ENCODE measurements around the gene SMIM32.

SMIM32 gene

DNA sequence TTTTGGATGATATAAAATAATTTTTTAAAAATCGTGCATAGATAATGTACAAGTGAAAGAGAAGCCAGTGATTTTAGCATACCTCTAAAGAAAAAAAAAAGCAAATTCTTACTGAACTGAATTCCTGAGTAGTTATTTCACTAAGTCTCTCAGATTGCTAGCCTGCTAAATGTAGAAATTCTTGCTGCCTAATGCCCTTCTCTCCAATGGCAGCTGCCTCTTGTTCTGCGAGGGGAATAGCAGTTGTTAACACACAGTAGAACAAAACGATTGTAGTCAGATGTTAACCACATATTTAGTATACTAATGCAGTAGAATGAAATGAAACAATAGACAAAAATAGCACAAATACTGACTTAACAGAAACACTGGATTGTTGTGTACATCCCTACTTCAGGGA is 33.5 kb downstream of the SMIM32 start:
- no peak overlapping the region for H3K27ac ChIP-seq (ENCODE audit: low read length)
- no peaks in the 10 kb centered on the region for H3K9me3 ChIP-seq (ENCODE audit: control insufficient read depth, insufficient read depth, low read length)
- H3K4me3 ChIP-seq (ENCODE audit: low read length) = no peak overlapping the region
- no peaks in the 10 kb centered on the region for H3K4me1 ChIP-seq (ENCODE audit: control insufficient read depth, insufficient read depth, low read length)
- DNase-seq (ENCODE audit: low read depth, low spot score) = no peak
- H3K36me3 ChIP-seq (ENCODE audit: control insufficient read depth, insufficient read depth, low read length) = peaks cover 3% of the 10 kb centered on the region; the same call in 1 of the 2 replicates
- no peaks in the 10 kb centered on the region for H3K27me3 ChIP-seq (ENCODE audit: control insufficient read depth, insufficient read depth, low read length)
- no CpG with 5 or more reads among the region's 3 CpGs for WGBS (ENCODE audit: insufficient coverage, insufficient read length)

DNA sequence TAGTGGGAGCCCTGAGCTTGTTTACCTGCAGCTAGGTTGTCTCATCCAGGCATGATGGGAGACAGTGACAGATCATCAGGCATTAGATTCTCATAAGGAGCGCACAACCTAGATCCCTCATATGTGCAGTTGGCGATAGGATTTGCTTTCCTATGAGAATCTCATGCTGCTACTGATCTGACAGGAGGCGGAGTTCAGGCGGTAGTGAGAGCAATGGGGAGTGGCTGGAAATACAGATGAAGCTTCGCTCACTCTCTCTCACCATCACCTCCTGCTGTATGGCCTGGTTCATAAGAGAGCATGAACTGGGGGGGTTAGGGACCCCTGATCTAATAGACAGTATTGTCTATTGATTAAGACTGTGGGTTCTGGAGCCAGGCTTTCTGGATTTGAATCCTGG is 35.4 kb downstream of the SMIM32 start:
- Histone ChIP-seq H3K4me3 (ENCODE audit: low read length) (no peak overlapping the region), H3K27me3 (ENCODE audit: control insufficient read depth, insufficient read depth, low read length) (no peaks in the 10 kb centered on the region), H3K27ac (ENCODE audit: low read length) (no peak overlapping the region), H3K36me3 (ENCODE audit: control insufficient read depth, insufficient read depth, low read length) (peaks cover 6% of the 10 kb centered on the region; the same call in 1 of the 2 replicates), H3K4me1 (ENCODE audit: control insufficient read depth, insufficient read depth, low read length) (no peaks in the 10 kb centered on the region), H3K9me3 (ENCODE audit: control insufficient read depth, insufficient read depth, low read length) (no peaks in the 10 kb centered on the region)
- DNase-seq (ENCODE audit: low read depth, low spot score) = no peak
- no CpG with 5 or more reads among the region's 5 CpGs for WGBS (ENCODE audit: insufficient coverage, insufficient read length)

DNA sequence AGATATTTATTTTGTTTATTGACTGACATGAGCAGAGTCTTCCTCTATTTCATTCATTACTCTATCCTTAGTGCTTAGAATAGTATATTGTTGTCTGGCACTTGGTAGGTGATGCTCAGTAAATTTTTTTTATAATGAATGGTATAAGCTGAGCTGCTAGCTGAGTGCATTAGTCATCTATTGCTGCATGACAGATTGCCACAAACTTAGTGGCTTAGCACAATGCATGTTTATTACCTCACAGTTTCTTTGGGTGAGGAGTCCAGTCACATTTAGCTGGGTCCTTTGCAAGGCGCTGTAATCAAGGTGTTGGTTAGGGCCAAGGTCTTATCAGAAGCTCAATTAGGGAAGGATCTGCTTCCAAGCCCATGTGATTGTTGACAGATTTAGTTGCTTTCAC is 37.2 kb downstream of the SMIM32 start:
- no peaks in the 10 kb centered on the region for H3K27me3 ChIP-seq (ENCODE audit: control insufficient read depth, insufficient read depth, low read length)
- H3K4me3 ChIP-seq (ENCODE audit: low read length) = no peak overlapping the region
- H3K36me3 ChIP-seq (ENCODE audit: control insufficient read depth, insufficient read depth, low read length) = peaks cover 6% of the 10 kb centered on the region; the same call in 1 of the 2 replicates
- no peak overlapping the region for H3K27ac ChIP-seq (ENCODE audit: low read length)
- no peaks in the 10 kb centered on the region for H3K4me1 ChIP-seq (ENCODE audit: control insufficient read depth, insufficient read depth, low read length)
- no CpG with 5 or more reads among the region's 1 CpG for WGBS (ENCODE audit: insufficient coverage, insufficient read length)
- H3K9me3 ChIP-seq (ENCODE audit: control insufficient read depth, insufficient read depth, low read length) = no peaks in the 10 kb centered on the region
- DNase-seq (ENCODE audit: low read depth, low spot score) = no peak

DNA sequence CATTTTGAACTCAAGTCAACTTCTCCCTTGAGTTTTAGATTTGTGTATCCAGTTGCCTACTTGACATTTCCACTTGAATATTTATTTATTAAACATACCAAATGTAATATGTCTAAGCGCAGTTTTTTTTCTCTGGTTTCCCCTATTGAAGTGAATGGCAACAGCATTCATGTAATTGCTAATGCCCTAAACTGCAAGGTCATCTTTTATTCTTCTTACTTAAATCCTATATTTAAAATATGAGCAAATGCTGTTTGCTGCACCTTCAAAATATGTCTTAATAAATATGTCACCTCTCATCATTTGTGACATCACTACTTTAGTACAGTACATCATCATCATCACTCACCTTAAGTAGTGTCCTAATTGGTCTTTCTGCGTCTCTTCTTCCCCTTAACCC is 37.9 kb downstream of the SMIM32 start:
- Histone ChIP-seq H3K27me3 (ENCODE audit: control insufficient read depth, insufficient read depth, low read length) (no peaks in the 10 kb centered on the region), H3K27ac (ENCODE audit: low read length) (no peak overlapping the region), H3K4me1 (ENCODE audit: control insufficient read depth, insufficient read depth, low read length) (no peaks in the 10 kb centered on the region), H3K9me3 (ENCODE audit: control insufficient read depth, insufficient read depth, low read length) (no peaks in the 10 kb centered on the region), H3K36me3 (ENCODE audit: control insufficient read depth, insufficient read depth, low read length) (peaks cover 6% of the 10 kb centered on the region; the same call in 1 of the 2 replicates), H3K4me3 (ENCODE audit: low read length) (no peak overlapping the region)
- no peak for DNase-seq (ENCODE audit: low read depth, low spot score)
- WGBS (ENCODE audit: insufficient coverage, insufficient read length) = no CpG with 5 or more reads among the region's 2 CpGs

DNA sequence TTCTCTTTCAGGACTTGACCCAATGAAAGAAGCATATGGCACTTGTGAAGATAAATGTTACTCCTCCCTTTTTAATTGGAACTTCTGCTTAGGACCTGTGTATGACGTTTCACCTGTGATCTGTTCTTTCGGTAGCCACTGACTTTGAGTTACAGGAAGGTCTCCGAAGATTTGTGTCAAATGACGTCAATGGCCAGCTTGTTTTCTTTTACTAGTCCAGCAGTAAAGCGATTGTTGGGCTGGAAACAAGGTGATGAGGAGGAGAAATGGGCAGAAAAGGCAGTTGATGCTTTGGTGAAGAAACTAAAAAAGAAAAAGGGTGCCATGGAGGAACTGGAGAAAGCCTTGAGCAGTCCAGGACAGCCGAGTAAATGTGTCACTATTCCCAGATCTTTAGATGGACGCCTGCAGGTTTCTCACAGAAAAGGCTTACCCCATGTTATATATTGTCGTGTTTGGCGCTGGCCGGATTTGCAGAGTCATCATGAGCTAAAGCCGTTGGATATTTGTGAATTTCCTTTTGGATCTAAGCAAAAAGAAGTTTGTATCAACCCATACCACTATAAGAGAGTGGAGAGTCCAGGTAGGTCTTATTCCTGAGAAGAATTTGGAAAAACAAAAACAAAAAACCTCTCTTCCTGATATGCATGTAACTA is 39.3 kb downstream of the SMIM32 start:
- H3K9me3 ChIP-seq (ENCODE audit: control insufficient read depth, insufficient read depth, low read length) = no peaks in the 10 kb centered on the region
- WGBS (ENCODE audit: insufficient coverage, insufficient read length) = no CpG with 5 or more reads among the region's 11 CpGs
- no peak overlapping the region for H3K4me3 ChIP-seq (ENCODE audit: low read length)
- H3K36me3 ChIP-seq (ENCODE audit: control insufficient read depth, insufficient read depth, low read length) = peaks cover 6% of the 10 kb centered on the region; the same call in 1 of the 2 replicates
- no peaks in the 10 kb centered on the region for H3K27me3 ChIP-seq (ENCODE audit: control insufficient read depth, insufficient read depth, low read length)
- H3K27ac ChIP-seq (ENCODE audit: low read length) = no peak overlapping the region
- no peaks in the 10 kb centered on the region for H3K4me1 ChIP-seq (ENCODE audit: control insufficient read depth, insufficient read depth, low read length)
- DNase-seq (ENCODE audit: low read depth, low spot score) = no peak

DNA sequence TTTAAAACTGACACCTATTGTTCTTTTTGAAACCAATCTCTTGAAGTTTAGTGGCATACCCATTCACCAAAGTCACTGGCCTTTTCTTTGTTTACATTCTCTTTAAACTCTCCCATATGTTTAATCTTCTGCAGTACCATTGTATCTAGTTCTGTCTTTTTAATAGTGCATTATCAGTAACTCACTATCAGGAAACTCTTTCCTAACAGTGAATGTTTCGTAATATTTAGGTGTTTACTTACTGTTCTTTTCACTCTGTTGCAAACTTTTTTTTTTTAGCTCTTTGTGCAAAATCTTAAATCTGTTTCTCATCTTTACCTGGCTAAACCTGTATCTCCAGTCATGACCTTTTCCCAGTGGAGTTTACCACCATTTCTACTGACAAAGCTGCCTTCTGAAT is 43.1 kb downstream of the SMIM32 start:
- DNase-seq (ENCODE audit: low read depth, low spot score) = no peak
- Histone ChIP-seq H3K4me1 (ENCODE audit: control insufficient read depth, insufficient read depth, low read length) (no peaks in the 10 kb centered on the region), H3K27me3 (ENCODE audit: control insufficient read depth, insufficient read depth, low read length) (no peaks in the 10 kb centered on the region), H3K36me3 (ENCODE audit: control insufficient read depth, insufficient read depth, low read length) (peaks cover 3% of the 10 kb centered on the region; the same call in 1 of the 2 replicates), H3K27ac (ENCODE audit: low read length) (no peak overlapping the region), H3K9me3 (ENCODE audit: control insufficient read depth, insufficient read depth, low read length) (no peaks in the 10 kb centered on the region), H3K4me3 (ENCODE audit: low read length) (no peak overlapping the region)
- WGBS (ENCODE audit: insufficient coverage, insufficient read length) = no CpG with 5 or more reads among the region's 1 CpG

DNA sequence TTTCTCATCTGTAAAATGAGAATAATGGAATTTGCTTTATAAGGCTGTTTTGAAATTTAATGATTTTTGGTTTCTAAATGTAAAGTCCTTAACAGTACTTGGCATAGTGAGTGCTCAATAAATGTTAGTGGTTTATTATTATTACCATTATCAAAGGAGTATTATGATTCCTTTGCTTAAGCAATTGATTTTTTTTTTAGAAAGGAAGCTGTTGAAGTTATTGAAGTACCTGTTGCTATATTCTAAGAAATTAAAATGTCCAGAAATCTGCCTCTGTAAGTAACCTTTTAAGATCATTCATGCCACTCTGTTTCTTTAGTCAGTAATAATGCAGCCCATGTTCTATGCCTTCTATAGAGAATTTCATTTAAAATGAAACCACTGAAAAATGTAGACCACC is 45.3 kb downstream of the SMIM32 start:
- Histone ChIP-seq H3K36me3 (ENCODE audit: control insufficient read depth, insufficient read depth, low read length) (no peaks in the 10 kb centered on the region), H3K4me1 (ENCODE audit: control insufficient read depth, insufficient read depth, low read length) (no peaks in the 10 kb centered on the region), H3K4me3 (ENCODE audit: low read length) (no peak overlapping the region)

DNA sequence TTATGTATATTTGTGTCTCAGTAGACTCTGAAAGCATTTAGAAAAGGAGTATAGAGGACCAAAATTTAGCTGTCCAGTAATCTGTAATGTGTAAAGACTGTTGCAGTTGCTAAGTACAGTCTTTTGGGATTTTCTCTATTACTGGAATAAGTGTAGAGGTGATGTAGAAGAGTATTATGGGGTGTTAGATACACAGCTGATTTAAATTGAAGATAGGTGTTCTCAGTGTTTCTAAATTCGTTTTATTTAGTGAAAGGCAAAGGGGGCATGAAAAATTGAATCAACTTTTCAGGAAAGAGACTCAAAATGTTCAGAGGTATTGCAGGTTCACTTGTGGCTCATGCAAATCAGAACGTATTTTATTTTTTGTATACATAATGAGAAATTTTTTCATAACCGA is 46.8 kb downstream of the SMIM32 start:
- Histone ChIP-seq H3K4me3 (ENCODE audit: low read length) (no peak overlapping the region), H3K27me3 (ENCODE audit: control insufficient read depth, insufficient read depth, low read length) (no peaks in the 10 kb centered on the region), H3K27ac (ENCODE audit: low read length) (no peak overlapping the region), H3K9me3 (ENCODE audit: control insufficient read depth, insufficient read depth, low read length) (no peaks in the 10 kb centered on the region), H3K36me3 (ENCODE audit: control insufficient read depth, insufficient read depth, low read length) (no peaks in the 10 kb centered on the region), H3K4me1 (ENCODE audit: control insufficient read depth, insufficient read depth, low read length) (no peaks in the 10 kb centered on the region)
- 100% methylated on average over 1 of the region's 3 CpGs for WGBS (ENCODE audit: insufficient coverage, insufficient read length)
- no peak for DNase-seq (ENCODE audit: low read depth, low spot score)

More for the DNA sequence above, 45.3 kb downstream of the SMIM32 start:
- no peak overlapping the region for H3K27ac ChIP-seq (ENCODE audit: low read length)
- no peaks in the 10 kb centered on the region for H3K9me3 ChIP-seq (ENCODE audit: control insufficient read depth, insufficient read depth, low read length)
- DNase-seq (ENCODE audit: low read depth, low spot score) = no peak
- no peaks in the 10 kb centered on the region for H3K27me3 ChIP-seq (ENCODE audit: control insufficient read depth, insufficient read depth, low read length)

DNA sequence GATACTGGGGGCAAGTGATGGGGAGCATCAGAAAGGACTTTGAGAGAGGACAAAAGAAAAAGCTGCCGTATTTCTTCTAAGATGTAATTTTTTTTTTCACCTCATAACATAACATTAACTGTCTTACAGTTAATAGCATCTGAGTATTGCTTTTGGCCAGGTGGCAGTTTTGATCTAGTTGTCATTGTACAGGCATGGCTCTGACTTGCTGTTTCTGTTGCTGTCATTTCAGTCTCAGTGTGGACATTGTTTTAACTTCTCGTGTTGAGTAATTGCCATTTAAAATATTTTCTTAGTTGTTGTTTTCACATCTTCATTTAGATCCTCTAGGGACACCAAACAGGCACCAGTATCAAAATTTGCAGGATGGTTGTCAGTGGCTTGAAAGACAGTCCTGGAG is 47.9 kb downstream of the SMIM32 start:
- H3K4me1 ChIP-seq (ENCODE audit: control insufficient read depth, insufficient read depth, low read length) = no peaks in the 10 kb centered on the region
- no peak overlapping the region for H3K4me3 ChIP-seq (ENCODE audit: low read length)
- H3K27me3 ChIP-seq (ENCODE audit: control insufficient read depth, insufficient read depth, low read length) = no peaks in the 10 kb centered on the region
- no peaks in the 10 kb centered on the region for H3K9me3 ChIP-seq (ENCODE audit: control insufficient read depth, insufficient read depth, low read length)
- DNase-seq (ENCODE audit: low read depth, low spot score) = no peak
- no CpG with 5 or more reads among the region's 2 CpGs for WGBS (ENCODE audit: insufficient coverage, insufficient read length)
- no peaks in the 10 kb centered on the region for H3K36me3 ChIP-seq (ENCODE audit: control insufficient read depth, insufficient read depth, low read length)
- H3K27ac ChIP-seq (ENCODE audit: low read length) = no peak overlapping the region

DNA sequence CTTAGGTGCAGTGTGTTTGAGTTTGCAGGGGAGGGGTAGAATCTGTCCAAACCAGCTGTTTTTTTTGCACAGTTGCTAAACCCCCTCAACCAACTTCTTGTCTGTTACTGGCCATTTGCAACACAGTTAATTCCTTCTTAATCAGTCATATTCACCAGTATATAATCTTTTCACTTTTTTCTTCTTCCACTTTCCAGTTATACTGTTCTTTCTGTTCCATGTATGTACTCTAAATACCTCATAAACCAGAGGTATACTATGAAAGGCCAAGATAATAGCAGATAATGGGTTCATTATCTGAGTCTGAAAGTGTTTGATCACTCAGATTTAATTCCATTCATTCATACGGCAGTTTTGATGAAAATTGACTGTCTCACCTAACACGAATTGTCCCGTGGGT is 49.2 kb downstream of the SMIM32 start:
- no peak for DNase-seq (ENCODE audit: low read depth, low spot score)

DNA sequence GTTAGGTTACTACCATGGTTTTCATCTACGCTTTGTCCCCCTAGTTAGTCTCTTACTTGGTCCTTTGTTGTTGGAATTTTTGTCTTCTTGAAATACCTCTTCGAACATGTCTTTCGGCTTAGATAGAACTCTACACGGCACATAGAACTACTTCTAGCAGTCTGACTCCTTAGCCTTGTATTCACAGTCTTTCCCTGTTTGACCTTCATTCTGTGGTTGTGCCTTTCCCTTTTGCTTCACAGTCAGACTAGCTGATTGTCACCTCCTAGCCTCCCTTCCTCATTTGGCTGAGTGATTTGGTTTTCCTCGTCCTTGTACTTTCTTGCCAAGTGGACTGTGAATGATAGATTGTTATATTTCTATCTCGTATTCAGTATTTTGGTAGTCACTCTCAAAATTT is 49.6 kb downstream of the SMIM32 start:
- no peak overlapping the region for H3K4me3 ChIP-seq (ENCODE audit: low read length)
- H3K9me3 ChIP-seq (ENCODE audit: control insufficient read depth, insufficient read depth, low read length) = no peaks in the 10 kb centered on the region
- H3K27ac ChIP-seq (ENCODE audit: low read length) = no peak overlapping the region
- H3K36me3 ChIP-seq (ENCODE audit: control insufficient read depth, insufficient read depth, low read length) = no peaks in the 10 kb centered on the region
- DNase-seq (ENCODE audit: low read depth, low spot score) = no peak
- no peaks in the 10 kb centered on the region for H3K4me1 ChIP-seq (ENCODE audit: control insufficient read depth, insufficient read depth, low read length)
- H3K27me3 ChIP-seq (ENCODE audit: control insufficient read depth, insufficient read depth, low read length) = no peaks in the 10 kb centered on the region
- WGBS (ENCODE audit: insufficient coverage, insufficient read length) = no CpG with 5 or more reads among the region's 6 CpGs

More for the DNA sequence above, 49.2 kb downstream of the SMIM32 start:
- Histone ChIP-seq H3K4me1 (ENCODE audit: control insufficient read depth, insufficient read depth, low read length) (no peaks in the 10 kb centered on the region), H3K4me3 (ENCODE audit: low read length) (no peak overlapping the region), H3K27me3 (ENCODE audit: control insufficient read depth, insufficient read depth, low read length) (no peaks in the 10 kb centered on the region), H3K9me3 (ENCODE audit: control insufficient read depth, insufficient read depth, low read length) (no peaks in the 10 kb centered on the region), H3K36me3 (ENCODE audit: control insufficient read depth, insufficient read depth, low read length) (no peaks in the 10 kb centered on the region), H3K27ac (ENCODE audit: low read length) (no peak overlapping the region)
- WGBS (ENCODE audit: insufficient coverage, insufficient read length) = no CpG with 5 or more reads among the region's 3 CpGs

All from iPS DF 6.9 (cell line).